ENCODE results near the gene TFAP2A.

TFAP2A gene

GRCh38 chr6:10401632-10402223 lies 13.1 kb downstream of the TFAP2A start:
- Histone ChIP-seq H4K20me1 (ENCODE audit: insufficient read depth, low read length) (no peaks in the 10 kb centered on the region), H3K79me2 (ENCODE audit: insufficient read depth, low read length) (no peaks in the 10 kb centered on the region), H3K9ac (ENCODE audit: low read length) (no peak overlapping the region), H3K9me3 (ENCODE audit: low read length) (no peaks in the 10 kb centered on the region), H3K27me3 (ENCODE audit: insufficient read depth, low read length) (no peaks in the 10 kb centered on the region), H3K27ac (ENCODE audit: low read depth, low read length, poor library complexity, severe bottlenecking) (no peak overlapping the region), H3K4me1 (ENCODE audit: insufficient read depth, low read length, severe bottlenecking) (peaks cover 33% of the 10 kb centered on the region), H2AFZ (ENCODE audit: low read length) (no peak overlapping the region), H3F3A (ENCODE audit: insufficient read depth, low read length) (no peaks in the 10 kb centered on the region), H3K4me2 (ENCODE audit: low read length) (no peak overlapping the region), H3K9me2 (ENCODE audit: low read depth, low read length) (no peaks in the 10 kb centered on the region), H3K4me3 (ENCODE audit: low read depth, low read length, poor library complexity, severe bottlenecking) (no peak overlapping the region), H3K36me3 (ENCODE audit: insufficient read depth, low read length) (no peaks in the 10 kb centered on the region; the same call in 1 of the 2 replicates)
- no peak for TF ChIP-seq CTCF (IDR thresholded peaks at IDR 0.05; ENCODE audit: low read length)
- no peak for TF ChIP-seq EZH2 (IDR thresholded peaks at IDR 0.05; ENCODE audit: borderline replicate concordance, low read length)

GRCh38 chr6:10401004-10401536 lies 13.8 kb downstream of the TFAP2A start:
- no peaks in the 10 kb centered on the region for H3K9me2 ChIP-seq (ENCODE audit: low read depth, low read length)
- TF ChIP-seq CTCF (IDR thresholded peaks at IDR 0.05; ENCODE audit: low read length) (no peak), EZH2 (IDR thresholded peaks at IDR 0.05; ENCODE audit: borderline replicate concordance, low read length) (no peak)
- peaks cover 33% of the 10 kb centered on the region for H3K4me1 ChIP-seq (ENCODE audit: insufficient read depth, low read length, severe bottlenecking)
- no peaks in the 10 kb centered on the region for H3K79me2 ChIP-seq (ENCODE audit: insufficient read depth, low read length)
- no peak overlapping the region for H3K4me3 ChIP-seq (ENCODE audit: low read depth, low read length, poor library complexity, severe bottlenecking)
- H4K20me1 ChIP-seq (ENCODE audit: insufficient read depth, low read length) = no peaks in the 10 kb centered on the region
- no peak overlapping the region for H3K9ac ChIP-seq (ENCODE audit: low read length)
- no peak overlapping the region for H2AFZ ChIP-seq (ENCODE audit: low read length)
- no peak overlapping the region for H3K27ac ChIP-seq (ENCODE audit: low read depth, low read length, poor library complexity, severe bottlenecking)
- no peak overlapping the region for H3K4me2 ChIP-seq (ENCODE audit: low read length)
- H3F3A ChIP-seq (ENCODE audit: insufficient read depth, low read length) = no peaks in the 10 kb centered on the region
- H3K9me3 ChIP-seq (ENCODE audit: low read length) = no peaks in the 10 kb centered on the region
- no peaks in the 10 kb centered on the region; the same call in 1 of the 2 replicates for H3K36me3 ChIP-seq (ENCODE audit: insufficient read depth, low read length)
- no peaks in the 10 kb centered on the region for H3K27me3 ChIP-seq (ENCODE audit: insufficient read depth, low read length)

GRCh38 chr6:10400330-10400729 lies 14.5 kb downstream of the TFAP2A start:
- H3K4me1 ChIP-seq (ENCODE audit: insufficient read depth, low read length, severe bottlenecking) = peaks cover 33% of the 10 kb centered on the region
- H3K9ac ChIP-seq (ENCODE audit: low read length) = no peak overlapping the region
- H3K4me3 ChIP-seq (ENCODE audit: low read depth, low read length, poor library complexity, severe bottlenecking) = no peak overlapping the region
- no peak overlapping the region for H3K27ac ChIP-seq (ENCODE audit: low read depth, low read length, poor library complexity, severe bottlenecking)
- no peaks in the 10 kb centered on the region for H3K27me3 ChIP-seq (ENCODE audit: insufficient read depth, low read length)
- no peaks in the 10 kb centered on the region for H3K9me2 ChIP-seq (ENCODE audit: low read depth, low read length)
- no peaks in the 10 kb centered on the region; the same call in 1 of the 2 replicates for H3K36me3 ChIP-seq (ENCODE audit: insufficient read depth, low read length)
- no peaks in the 10 kb centered on the region for H3K9me3 ChIP-seq (ENCODE audit: low read length)
- H3F3A ChIP-seq (ENCODE audit: insufficient read depth, low read length) = no peaks in the 10 kb centered on the region
- H2AFZ ChIP-seq (ENCODE audit: low read length) = no peak overlapping the region
- H3K79me2 ChIP-seq (ENCODE audit: insufficient read depth, low read length) = no peaks in the 10 kb centered on the region
- TF ChIP-seq EZH2 (IDR thresholded peaks at IDR 0.05; ENCODE audit: borderline replicate concordance, low read length) = no peak
- no peak for TF ChIP-seq CTCF (IDR thresholded peaks at IDR 0.05; ENCODE audit: low read length)
- no peak overlapping the region for H3K4me2 ChIP-seq (ENCODE audit: low read length)
- H4K20me1 ChIP-seq (ENCODE audit: insufficient read depth, low read length) = no peaks in the 10 kb centered on the region
